Kidney epithelial cell (primary cell): ENCODE measurements around the gene ZNF22. TPM values are rescaled to one million over a fixed set of nuclear protein-coding genes. Genes with fewer than 3 reads are reported as not detected.

Source experiments
- DNase-seq: peaks from one replicate; pipeline ENCODE4 v3.0.0-alpha.2; 2010; ENCODE audit warnings: low read depth
- H3K27me3 ChIP-seq: 2 replicates; pipeline ENCODE4 v1.6.0; 2011; ENCODE audit warnings: low read length; ENCODE audit not compliant: control insufficient read depth, insufficient read depth
- H3K36me3 ChIP-seq: 2 replicates; pipeline ENCODE4 v1.5.1; 2011; ENCODE audit warnings: low read length; ENCODE audit not compliant: control insufficient read depth, insufficient read depth
- H3K4me3 ChIP-seq: 2 replicates; pipeline ENCODE4 v1.5.1; 2011; ENCODE audit warnings: low read depth, mild to moderate bottlenecking, control low read depth, low read length
- CTCF ChIP-seq: IDR thresholded peaks from 2 replicates; pipeline ENCODE4 v1.5.1; 2011; ENCODE audit warnings: mild to moderate bottlenecking, moderate library complexity, low read length, control low read depth, inconsistent platforms; ENCODE audit not compliant: insufficient read depth, poor library complexity, severe bottlenecking
- total RNA-seq: library from RNA; depleted of rRNA; stranded (reverse); fragments of >200 nt; gene quantifications from 2 replicates; pipeline ENCODE4 v1.2.3, GENCODE V29; 2015

ZNF22 gene
- total RNA-seq, 1 donor from 2014 or later, result 30.0 TPM

GRCh38 chr10:44984671-44985101 is 16.0 kb upstream of the ZNF22 start:
- Histone ChIP-seq H3K36me3 (no peaks in the 10 kb centered on the region), H3K27me3 (no peaks in the 10 kb centered on the region), H3K4me3 (no peak overlapping the region)
- no peak for TF ChIP-seq CTCF
- no peak for DNase-seq

- no peak for TF ChIP-seq CTCF
- Histone ChIP-seq H3K36me3 (no peaks in the 10 kb centered on the region), H3K4me3 (no peak overlapping the region), H3K27me3 (no peaks in the 10 kb centered on the region)
- DNase-seq, result no peak
These were observed 15.5 kb upstream of the ZNF22 start for GRCh38 chr10:44985175-44985681.

- no peaks in the 10 kb centered on the region for H3K27me3 ChIP-seq
- no peak overlapping the region for H3K4me3 ChIP-seq
- TF ChIP-seq CTCF, result no peak
- H3K36me3 ChIP-seq, result no peaks in the 10 kb centered on the region
- no peak for DNase-seq
These were observed 14.5 kb upstream of the ZNF22 start for GRCh38 chr10:44986179-44986578.

GRCh38 chr10:44986670-44987069 is 14.1 kb upstream of the ZNF22 start:
- Histone ChIP-seq H3K27me3 (no peaks in the 10 kb centered on the region), H3K4me3 (no peak overlapping the region), H3K36me3 (no peaks in the 10 kb centered on the region)
- DNase-seq, result no peak
- no peak for TF ChIP-seq CTCF

- no peak for TF ChIP-seq CTCF
- Histone ChIP-seq H3K36me3 (no peaks in the 10 kb centered on the region), H3K4me3 (no peak overlapping the region), H3K27me3 (no peaks in the 10 kb centered on the region)
- DNase-seq, result no peak
These were observed 11.7 kb upstream of the ZNF22 start for GRCh38 chr10:44988957-44989585.
